ENCODE results near the gene TOP3A. TPM values are rescaled to one million over a fixed set of nuclear protein-coding genes. Genes with fewer than 3 reads are reported as not detected.
"Not testable (repeated sequence)": the region's sequence is repeated elsewhere in the genome, so short reads cannot be mapped to it uniquely, and the experiment has no call there.

TOP3A gene
- total RNA-seq, 1 experiment from 2014 or later, result 48.8 TPM

- no peak for TF ChIP-seq SIN3A (IDR thresholded peaks at IDR 0.05; ENCODE audit: low read depth)
- no peak for TF ChIP-seq ZBTB33 (IDR thresholded peaks at IDR 0.05; ENCODE audit: extremely low read depth, insufficient replicate concordance, low read length)
- no peak for TF ChIP-seq POLR2A (IDR thresholded peaks at IDR 0.05; ENCODE audit: borderline replicate concordance, extremely low read depth, insufficient read depth, insufficient read length)
- no peak for TF ChIP-seq SP1 (IDR thresholded peaks at IDR 0.05; ENCODE audit: low read depth)
Observed at GRCh38 chr17:18300725-18301480, 13.9 kb downstream of the TOP3A start (continued).

GRCh38 chr17:18298061-18298460 lies 16.7 kb downstream of the TOP3A start:
- DNase-seq (ENCODE audit: low read depth, low spot score); H3K79me2 ChIP-seq (ENCODE audit: insufficient read depth, low read length); RAD21 ChIA-PET (ENCODE audit: low non-redundant PET in 1 of 2, low total read pairs in 2 of 2, uncharacterized antibody in 2 of 2, unreplicated experiment in 2 of 2); H3K27me3 ChIP-seq (ENCODE audit: insufficient read depth, low read length); H3K9ac ChIP-seq (ENCODE audit: low read length); H3K27ac ChIP-seq (ENCODE audit: low read depth, low read length); H3K4me2 ChIP-seq (ENCODE audit: low read length); BruUV-seq (replicated peaks); H4K20me1 ChIP-seq (ENCODE audit: insufficient read depth); H3K4me1 ChIP-seq (ENCODE audit: control insufficient read depth in 1 of 2, insufficient read depth in 2 of 2, low read length in 2 of 2); H2AFZ ChIP-seq (ENCODE audit: low read depth, low read length, poor library complexity, severe bottlenecking); H3K9me3 ChIP-seq (ENCODE audit: control insufficient read depth in 1 of 2, insufficient read depth in 1 of 2, low read depth in 1 of 2, low read length in 2 of 2); POLR2A ChIA-PET; ATAC-seq; H3K4me3 ChIP-seq (replicated peaks in 1 of 2; ENCODE audit: low read depth in 1 of 2, low read length in 2 of 2); CTCF ChIA-PET; H3K9me2 ChIP-seq (ENCODE audit: insufficient read depth); intact Hi-C loops (cut with micrococcal nuclease): not testable (repeated sequence)
- peaks cover 35 to 43% of the 10 kb centered on the region in 2 experiments for H3K36me3 ChIP-seq (ENCODE audit: control insufficient read depth in 1 of 2, insufficient read depth in 2 of 2, low read length in 2 of 2)
